ENCODE data around the gene UBN1.
"Not testable (repeated sequence)": the region's sequence is repeated elsewhere in the genome, so short reads cannot be mapped to it uniquely, and the experiment has no call there.

Gene UBN1

DNA sequence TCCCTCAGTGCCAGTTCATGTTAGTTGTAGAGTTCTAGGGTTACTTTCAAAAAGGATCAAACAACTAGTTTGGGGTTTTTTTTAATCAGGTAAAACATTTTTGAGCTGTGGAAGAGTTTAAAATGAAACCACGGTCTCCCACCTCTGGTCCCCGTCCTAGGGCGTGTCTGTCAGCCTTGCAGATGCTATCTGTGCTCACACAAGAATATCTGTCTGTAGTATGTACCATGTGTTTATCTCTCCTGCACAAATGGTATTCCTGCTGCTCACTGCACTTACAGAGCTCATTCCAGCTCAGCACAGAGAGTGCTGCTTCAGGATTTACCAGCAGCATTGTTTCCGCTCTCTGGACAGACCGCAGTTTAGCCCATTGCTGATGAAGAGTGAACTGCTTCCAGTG is 38.9 kb downstream of the UBN1 start:
- DNase-seq = no peak

GRCh38 chr16:4888428-4889135 is 41.3 kb downstream of the UBN1 start:
- no peak for DNase-seq

DNA sequence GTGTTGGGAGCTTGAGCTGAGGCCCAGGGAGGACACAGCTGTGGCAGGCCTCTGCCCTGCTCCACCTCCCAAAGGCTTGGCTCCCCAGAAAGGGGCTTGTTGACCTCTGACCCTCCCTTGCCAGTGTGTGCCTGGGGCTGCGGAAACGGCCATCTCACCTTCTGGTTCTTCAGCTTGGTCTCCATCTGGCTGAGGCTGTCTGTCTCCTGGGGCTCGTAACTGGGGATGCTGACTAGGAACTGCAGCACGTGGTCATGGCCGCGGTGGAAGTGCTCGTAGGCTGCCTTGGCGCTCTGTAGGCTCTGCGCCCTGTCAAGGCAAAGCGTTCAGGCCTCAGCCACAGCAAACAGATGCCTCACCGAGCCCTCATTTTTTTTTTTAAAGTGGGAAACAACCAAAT is 42.7 kb downstream of the UBN1 start:
- no peak for DNase-seq

DNA sequence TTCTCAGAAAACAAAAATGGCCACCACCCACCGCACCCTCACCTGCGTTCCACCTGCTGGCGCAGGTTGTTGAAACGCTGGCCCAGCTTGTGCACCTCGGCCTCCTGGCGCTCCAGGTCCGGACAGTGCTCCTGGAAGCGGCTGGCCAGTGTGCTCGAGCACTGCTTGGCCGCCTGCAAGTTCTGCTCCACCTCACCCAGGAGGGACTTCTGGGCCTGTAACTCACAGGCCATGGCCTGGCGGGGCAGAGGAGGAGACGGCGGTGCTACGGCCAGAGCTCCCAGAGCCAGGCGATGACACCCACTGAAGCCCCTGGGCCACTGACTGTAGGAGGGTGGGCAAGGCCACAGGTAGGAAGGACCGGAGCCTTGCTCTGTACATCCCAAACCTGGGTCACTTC is 43.4 kb downstream of the UBN1 start:
- no peak for DNase-seq

DNA sequence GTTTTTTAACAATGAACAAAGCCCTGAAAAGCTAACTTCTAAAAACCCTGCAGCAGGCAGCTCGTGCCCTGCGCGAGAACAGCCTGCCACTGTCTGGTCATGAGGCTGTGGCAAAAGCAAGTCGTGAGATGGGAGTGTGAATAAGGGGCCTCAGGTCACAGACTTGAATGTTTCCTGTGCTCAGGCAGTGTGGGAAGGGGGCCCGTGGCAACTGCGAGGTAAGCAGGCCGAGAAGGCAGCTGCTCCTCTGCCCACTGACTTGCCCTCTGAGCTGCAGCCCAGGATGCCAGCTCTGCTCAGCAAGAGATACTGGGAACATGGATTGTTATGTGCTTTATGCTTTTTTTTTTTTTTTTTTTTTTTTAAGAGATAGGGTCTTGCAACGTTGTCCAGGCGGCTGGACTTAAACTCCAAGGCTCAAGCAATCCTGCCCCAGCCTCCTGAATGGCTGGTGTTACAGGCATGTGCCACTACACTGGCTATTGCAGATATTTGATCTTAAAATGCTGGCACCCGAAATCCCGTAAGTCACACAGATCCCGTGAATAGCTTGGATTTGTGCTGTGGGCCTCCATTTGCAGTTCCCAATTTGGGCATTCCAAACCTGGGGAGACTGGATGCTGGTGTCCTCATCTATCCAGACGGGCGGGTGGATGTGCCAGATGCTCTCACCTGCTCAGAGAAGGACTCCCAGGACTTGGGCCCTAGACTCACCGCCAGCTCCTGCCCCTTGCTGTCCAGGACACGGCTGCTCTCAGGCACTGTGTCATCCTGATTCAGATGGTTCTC is 44.0 kb downstream of the UBN1 start:
- no peak for DNase-seq

- no peak for DNase-seq
Measured at GRCh38 chr16:4891886-4892216, 44.6 kb downstream of the UBN1 start.

DNA sequence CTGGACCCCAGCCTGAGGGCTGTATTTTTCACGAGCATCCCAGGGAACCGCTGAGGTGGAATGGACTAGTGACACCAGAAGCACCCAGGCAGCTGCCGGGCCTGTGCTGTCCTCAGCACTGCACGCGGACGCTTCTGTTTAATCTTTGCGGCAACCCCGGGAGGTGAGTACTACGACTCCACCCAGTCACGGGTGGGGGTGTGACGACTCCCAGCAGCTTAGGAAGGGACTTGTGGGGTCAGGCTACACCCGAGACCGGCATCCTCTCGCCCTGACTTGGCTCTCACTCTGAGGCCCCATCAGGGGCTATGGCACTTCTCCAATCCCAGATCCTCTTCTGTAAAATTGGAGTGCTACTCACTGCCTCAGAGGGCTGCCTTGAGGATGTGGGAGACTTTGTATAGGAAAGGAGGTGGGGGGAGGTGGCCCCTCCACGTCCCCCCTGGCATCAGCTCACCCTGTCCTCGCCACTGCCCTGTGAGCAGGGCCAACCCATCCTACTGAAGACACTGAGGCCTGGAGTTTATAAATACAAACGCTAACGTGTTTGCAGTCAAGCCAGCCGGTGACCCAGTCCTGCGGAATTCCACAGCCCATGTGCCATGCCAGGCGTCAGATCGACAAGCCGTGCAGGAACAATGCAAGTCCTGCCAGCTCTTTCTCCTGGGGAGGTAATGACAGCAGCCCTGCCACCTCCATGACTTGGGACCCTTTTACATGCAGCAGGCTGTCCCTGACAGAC is 45.3 kb downstream of the UBN1 start:
- DNase-seq = no peak

DNA sequence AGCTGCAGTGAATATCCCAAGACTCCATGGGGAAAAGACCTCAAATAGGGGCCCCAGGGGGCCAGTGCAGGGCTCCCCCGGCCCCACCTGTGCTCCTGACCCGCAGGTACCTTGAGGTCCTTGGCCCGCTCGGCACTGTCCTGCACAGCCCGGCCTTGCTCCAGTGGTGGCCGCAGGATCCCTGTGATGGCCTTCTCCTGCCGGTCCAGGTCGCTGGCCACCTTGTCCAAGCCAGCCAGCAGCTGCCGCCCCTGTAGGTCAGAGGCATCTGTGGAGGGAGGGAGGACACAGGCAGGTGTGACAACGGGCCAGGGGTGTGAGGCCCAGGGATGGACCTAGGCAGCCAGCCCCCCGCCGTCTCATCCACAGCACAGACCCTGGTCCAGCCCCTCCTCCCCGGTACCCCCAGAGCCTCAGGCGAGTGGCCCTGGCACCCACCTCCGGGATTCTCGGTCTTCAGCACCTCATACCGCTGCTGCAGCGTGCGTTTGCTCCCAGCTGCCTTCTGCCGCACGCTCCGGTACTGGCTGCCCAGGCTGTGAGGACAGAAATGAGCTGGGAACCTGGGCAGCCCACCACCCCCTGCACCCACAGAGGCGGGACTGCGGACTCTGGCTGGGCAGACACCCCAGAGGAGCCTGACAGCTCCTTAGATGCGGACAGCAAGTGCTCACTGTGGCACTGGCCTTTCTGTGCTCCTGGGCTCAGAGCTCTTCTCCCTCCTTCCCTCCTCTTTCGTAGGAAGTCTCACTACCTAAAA is 46.0 kb downstream of the UBN1 start:
- DNase-seq = no peak

- DNase-seq = no peak
Measured at GRCh38 chr16:4894276-4895150, 47.2 kb downstream of the UBN1 start.

GRCh38 chr16:4895366-4895765 is 48.1 kb downstream of the UBN1 start:
- DNase-seq = no peak

- DNase-seq = not testable (repeated sequence)
Measured at GRCh38 chr16:4896761-4897160, 49.5 kb downstream of the UBN1 start.

GRCh38 chr16:4897328-4897727 is 50.0 kb downstream of the UBN1 start:
- no peak for DNase-seq

- DNase-seq = no peak
Measured at GRCh38 chr16:4898811-4899473, 51.7 kb downstream of the UBN1 start.

DNA sequence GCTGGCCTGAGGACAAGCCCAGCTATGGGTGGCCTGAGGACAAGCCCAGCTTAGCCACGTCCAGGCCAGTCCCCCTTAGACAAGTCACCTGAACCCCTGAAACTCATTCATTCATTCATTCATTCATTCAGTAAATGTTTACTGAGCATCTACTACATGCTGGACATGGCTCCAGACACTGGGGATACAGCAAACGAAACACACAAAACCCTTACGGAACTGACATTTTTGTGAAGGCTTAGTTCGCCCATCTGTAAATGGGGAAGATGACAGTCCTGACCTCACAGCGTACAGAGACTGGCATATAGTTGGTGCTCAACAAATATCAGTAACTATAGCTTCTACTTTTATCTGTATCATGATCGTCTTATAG is 52.2 kb downstream of the UBN1 start:
- no peak for DNase-seq

DNA sequence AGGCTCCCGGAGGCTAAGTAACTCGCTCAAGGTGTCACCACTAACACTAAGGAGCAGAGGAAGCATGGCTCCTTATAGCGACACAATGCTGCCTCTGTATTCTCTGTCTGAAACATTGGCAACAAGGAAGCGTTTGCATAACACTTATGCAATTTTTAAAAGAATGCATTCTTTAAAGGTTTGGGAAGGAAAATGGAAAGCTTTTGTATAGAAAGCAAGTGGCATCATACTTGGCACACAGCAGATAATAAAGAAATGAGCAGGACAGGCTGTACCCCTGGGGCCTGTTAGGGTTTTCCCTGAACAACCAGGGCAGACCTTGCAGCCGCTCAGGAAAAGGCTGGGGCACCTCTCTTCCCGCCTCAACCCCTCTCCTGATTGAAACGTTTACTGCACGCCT is 52.8 kb downstream of the UBN1 start:
- DNase-seq = no peak

- no peak for DNase-seq
Measured at GRCh38 chr16:4900750-4901149, 53.5 kb downstream of the UBN1 start.

- no peak for DNase-seq
Measured at GRCh38 chr16:4902038-4902437, 54.8 kb downstream of the UBN1 start.

GRCh38 chr16:4904108-4904941 is 57.0 kb downstream of the UBN1 start:
- no peak for DNase-seq

DNA sequence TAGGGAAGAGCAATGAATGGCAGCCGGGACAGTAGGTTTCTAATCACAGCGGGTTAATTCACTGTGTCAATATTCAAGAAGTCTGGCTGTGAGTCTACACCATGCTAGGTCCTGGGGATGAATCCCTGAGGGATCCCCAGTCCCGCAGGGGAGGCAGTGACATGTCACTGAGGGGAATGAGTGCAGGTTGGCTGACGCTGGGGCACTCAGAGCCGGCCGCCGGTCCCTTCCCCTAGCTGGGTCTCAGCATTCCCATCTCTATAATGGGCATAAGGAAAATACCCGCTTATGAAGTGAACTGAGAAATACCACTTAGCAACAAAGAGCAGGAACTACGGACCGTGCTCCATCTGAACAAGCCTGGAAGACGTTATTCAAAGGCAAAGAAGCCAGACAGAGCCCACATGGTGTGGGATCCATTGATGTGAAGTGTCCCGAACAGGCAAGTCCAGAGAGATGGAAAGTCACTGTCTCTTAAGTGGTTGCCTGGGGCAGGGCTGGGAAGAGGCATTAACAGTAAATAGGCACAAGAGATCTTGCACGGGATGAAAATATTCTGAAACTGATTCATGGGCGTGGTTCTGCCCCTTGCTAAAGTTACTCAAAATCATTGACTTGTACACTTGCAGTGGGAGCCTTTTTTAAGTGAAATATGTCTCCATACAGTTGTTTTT is 57.8 kb downstream of the UBN1 start:
- DNase-seq = no peak

DNA sequence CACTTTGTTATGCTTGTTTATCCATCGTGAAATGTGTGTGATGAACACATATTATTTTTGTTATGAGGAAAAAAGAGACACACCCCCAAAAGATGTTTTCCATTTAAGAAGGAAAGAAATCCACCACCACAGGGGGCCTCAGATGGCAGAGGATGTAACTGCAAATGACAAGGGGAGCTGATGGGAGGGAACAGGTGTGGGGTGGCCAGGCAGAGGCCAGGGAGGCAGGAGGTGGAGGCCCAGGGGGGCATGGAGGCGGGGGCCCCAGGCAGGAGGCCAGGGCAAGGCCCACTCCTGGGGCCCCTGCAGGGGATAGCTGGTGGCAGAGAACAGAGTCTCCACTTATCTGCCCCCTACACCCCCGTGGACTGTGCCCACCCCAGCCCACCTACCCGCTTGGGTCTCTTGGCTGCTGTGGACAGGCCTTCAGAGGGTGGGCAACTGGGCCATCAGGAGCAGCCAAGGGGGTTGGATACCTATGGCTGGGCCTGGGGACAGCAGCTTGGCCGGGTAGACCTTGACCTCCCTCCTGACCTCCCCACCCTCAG is 61.6 kb downstream of the UBN1 start:
- no peak for DNase-seq

All from activated CD4-positive, alpha-beta T cell treated with anti-CD3 and anti-CD28 coated beads, Interleukin-2, Interleukin-6, amounts not matched to agents 100 ng/mL and 50 ng/mL, durations not matched to agents 16 hours and 8 hours (primary cell).